Measurements from ENCODE around the gene SWT1. TPM values are rescaled to one million over a fixed set of nuclear protein-coding genes. Genes with fewer than 3 reads are reported as not detected.

The SWT1 gene
- total RNA-seq, 2 experiments from 2014 or later, result 4.1 to 5.3 TPM

GRCh38 chr1:185110145-185110544 lies 46.8 kb upstream of the SWT1 start:
- Mint-ChIP-seq H3K27ac (no peak overlapping the region), H3K27me3 (no peaks in the 10 kb centered on the region), H3K4me1 (ENCODE audit: low read depth) (no peaks in the 10 kb centered on the region), H3K4me3 (no peak overlapping the region), H3K36me3 (ENCODE audit: low read depth) (peaks cover 14% of the 10 kb centered on the region), H3K9me3 (peaks cover 17% of the 10 kb centered on the region)
- DNase-seq (no peak), ATAC-seq (ENCODE audit: poor library complexity) (no peak)
- TF ChIP-seq CTCF (IDR thresholded peaks at IDR 0.05), result no peak
- no peak overlapping the region for H3K27ac ChIP-seq (ENCODE audit: low read depth in 1 of 2, low read length in 2 of 2)
- no peaks in the 10 kb centered on the region for H3K27me3 ChIP-seq (ENCODE audit: control insufficient read depth in 1 of 2, insufficient read depth in 2 of 2, low read length in 2 of 2)
- CTCF ChIA-PET, result no interaction called here
- POLR2A ChIA-PET, result interaction anchor here (0.6 kb wide), 2 partner anchors 48 to 351 kb away, joined by 3 to 4 read pairs; no protein-coding TSS in a partner anchor
- no peaks in the 10 kb centered on the region for H3K4me1 ChIP-seq (ENCODE audit: insufficient read depth, low read length)
- H3K9me3 ChIP-seq (ENCODE audit: control insufficient read depth in 1 of 2, insufficient read depth in 1 of 2, low read length in 2 of 2), result peaks cover 18 to 19% of the 10 kb centered on the region in 2 experiments
- intact Hi-C loops (cut with DNase I, micrococcal nuclease), result no loop called here
- no peak overlapping the region for H3K4me3 ChIP-seq (ENCODE audit: low read length)
- no peaks in the 10 kb centered on the region for H3K36me3 ChIP-seq (ENCODE audit: insufficient read depth, low read length)

GRCh38 chr1:185111873-185112272 lies 45.1 kb upstream of the SWT1 start:
- ATAC-seq (ENCODE audit: poor library complexity), result no peak
- CTCF ChIA-PET, result no interaction called here
- no peaks in the 10 kb centered on the region for H3K4me1 Mint-ChIP-seq (ENCODE audit: low read depth)

GRCh38 chr1:185112356-185112755 lies 44.6 kb upstream of the SWT1 start:
- peaks cover 12% of the 10 kb centered on the region for H3K9me3 Mint-ChIP-seq
- ChIA-PET CTCF (no interaction called here), POLR2A (no interaction called here)
- H3K4me3 Mint-ChIP-seq, result no peak overlapping the region
- Histone ChIP-seq H3K27ac (ENCODE audit: low read depth in 1 of 2, low read length in 2 of 2) (no peak overlapping the region), H3K9me3 (ENCODE audit: control insufficient read depth in 1 of 2, insufficient read depth in 1 of 2, low read length in 2 of 2) (peaks cover 13 to 19% of the 10 kb centered on the region in 2 experiments), H3K36me3 (ENCODE audit: insufficient read depth, low read length) (no peaks in the 10 kb centered on the region), H3K4me1 (ENCODE audit: insufficient read depth, low read length) (no peaks in the 10 kb centered on the region), H3K4me3 (ENCODE audit: low read length) (no peak overlapping the region), H3K27me3 (ENCODE audit: control insufficient read depth in 1 of 2, insufficient read depth in 2 of 2, low read length in 2 of 2) (no peaks in the 10 kb centered on the region)
- H3K27me3 Mint-ChIP-seq, result no peaks in the 10 kb centered on the region
- no peak for TF ChIP-seq CTCF (IDR thresholded peaks at IDR 0.05)
- no peak for ATAC-seq (ENCODE audit: poor library complexity)
- no peak overlapping the region for H3K27ac Mint-ChIP-seq
- no peak for DNase-seq
- H3K4me1 Mint-ChIP-seq (ENCODE audit: low read depth), result no peaks in the 10 kb centered on the region
- peaks cover 15% of the 10 kb centered on the region for H3K36me3 Mint-ChIP-seq (ENCODE audit: low read depth)
- intact Hi-C loops (cut with DNase I, micrococcal nuclease), result no loop called here

More at GRCh38 chr1:185111873-185112272, 45.1 kb upstream of the SWT1 start:
- Mint-ChIP-seq H3K27ac (no peak overlapping the region), H3K9me3 (peaks cover 12% of the 10 kb centered on the region), H3K36me3 (ENCODE audit: low read depth) (peaks cover 10% of the 10 kb centered on the region), H3K4me3 (no peak overlapping the region), H3K27me3 (no peaks in the 10 kb centered on the region)
- Histone ChIP-seq H3K36me3 (ENCODE audit: insufficient read depth, low read length) (no peaks in the 10 kb centered on the region), H3K4me3 (ENCODE audit: low read length) (no peak overlapping the region), H3K4me1 (ENCODE audit: insufficient read depth, low read length) (no peaks in the 10 kb centered on the region), H3K27me3 (ENCODE audit: control insufficient read depth in 1 of 2, insufficient read depth in 2 of 2, low read length in 2 of 2) (no peaks in the 10 kb centered on the region), H3K27ac (ENCODE audit: low read depth in 1 of 2, low read length in 2 of 2) (no peak overlapping the region), H3K9me3 (ENCODE audit: control insufficient read depth in 1 of 2, insufficient read depth in 1 of 2, low read length in 2 of 2) (peaks cover 16 to 19% of the 10 kb centered on the region in 2 experiments)
- DNase-seq, result no peak
- POLR2A ChIA-PET, result no interaction called here
- TF ChIP-seq CTCF (IDR thresholded peaks at IDR 0.05), result no peak
- intact Hi-C loops (cut with DNase I, micrococcal nuclease), result no loop called here
